ENCODE data around the gene RPL23.

Gene RPL23

GRCh38 chr17:38885044-38885727 lies 31.7 kb upstream of the RPL23 start:
- DNase-seq (ENCODE audit: extremely low read depth, low read depth) = no peak
- no peak for TF ChIP-seq CTCF (IDR thresholded peaks at IDR 0.05; ENCODE audit: low read depth, low read length)

GRCh38 chr17:38883592-38884526 lies 30.3 kb upstream of the RPL23 start:
- TF ChIP-seq CTCF (IDR thresholded peaks at IDR 0.05; ENCODE audit: low read depth, low read length) = no peak
- no peak for DNase-seq (ENCODE audit: extremely low read depth, low read depth)

GRCh38 chr17:38882870-38883269 lies 29.3 kb upstream of the RPL23 start:
- no peak for DNase-seq (ENCODE audit: extremely low read depth, low read depth)
- no peak for TF ChIP-seq CTCF (IDR thresholded peaks at IDR 0.05; ENCODE audit: low read depth, low read length)

GRCh38 chr17:38881600-38882191 lies 28.2 kb upstream of the RPL23 start:
- no peak for TF ChIP-seq CTCF (IDR thresholded peaks at IDR 0.05; ENCODE audit: low read depth, low read length)
- no peak for DNase-seq (ENCODE audit: extremely low read depth, low read depth)

GRCh38 chr17:38879878-38880665 lies 26.6 kb upstream of the RPL23 start:
- DNase-seq (ENCODE audit: extremely low read depth, low read depth) = no peak
- TF ChIP-seq CTCF (IDR thresholded peaks at IDR 0.05; ENCODE audit: low read depth, low read length) = no peak

- TF ChIP-seq CTCF (IDR thresholded peaks at IDR 0.05; ENCODE audit: low read depth, low read length) = no peak
- DNase-seq (ENCODE audit: extremely low read depth, low read depth) = no peak
Observed at GRCh38 chr17:38877130-38877851, 23.8 kb upstream of the RPL23 start.

All from AG09319 (cell line).